ENCODE measurements around the gene RLN1. TPM values are rescaled to one million over a fixed set of nuclear protein-coding genes. Genes with fewer than 3 reads are reported as not detected.
"Not testable (repeated sequence)": the region's sequence is repeated elsewhere in the genome, so short reads cannot be mapped to it uniquely, and the experiment has no call there.

The RLN1 gene, protein sequence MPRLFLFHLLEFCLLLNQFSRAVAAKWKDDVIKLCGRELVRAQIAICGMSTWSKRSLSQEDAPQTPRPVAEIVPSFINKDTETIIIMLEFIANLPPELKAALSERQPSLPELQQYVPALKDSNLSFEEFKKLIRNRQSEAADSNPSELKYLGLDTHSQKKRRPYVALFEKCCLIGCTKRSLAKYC
- total RNA-seq: under 1 TPM in 1 of 4 donors, not detected in 3; 0.32 TPM
- polyA plus RNA-seq: 0.16 TPM
- long read RNA-seq, donor 1: 0 reads
- long read RNA-seq, donor 2: 0 reads
- long read RNA-seq, donor 3, partial matches to known transcripts: 0 of 1 reads
- long read RNA-seq, donor 3, other reads (novel, unspliced or antisense): 1 of 1 reads
- long read RNA-seq, donor 4, partial matches to known transcripts: 0 of 1 reads
- long read RNA-seq, donor 4, other reads (novel, unspliced or antisense): 1 of 1 reads

- H3K4me3 ChIP-seq (ENCODE audit: low read length); H3K27me3 ChIP-seq (ENCODE audit: control insufficient read depth, insufficient read depth); intact Hi-C loops (cut with DNase I); H3K27ac ChIP-seq (ENCODE audit: low read length); H3K4me1 ChIP-seq (ENCODE audit: control insufficient read depth, insufficient read depth, low read length); H3K9me3 ChIP-seq (ENCODE audit: control insufficient read depth, low read length); DNase-seq: not testable (repeated sequence)
- ATAC-seq: peak; percentile 100
- WGBS: 22% methylated on average over 14 of the region's 50 CpGs
These were observed at the start of gene RLN1 for GRCh38 chr9:5338992-5339981. Gene RLN1 (minus strand): TSS chr9:5339876. CDS start chr9:5339746, 130 bp downstream.

GRCh38 chr9:5389109-5389732, 49.5 kb upstream of the RLN1 start:
- DNase-seq: no peak
- 57% methylated on average over 3 of the region's 3 CpGs for WGBS
- intact Hi-C loops (cut with DNase I): no loop called here

GRCh38 chr9:5388026-5388819, 48.5 kb upstream of the RLN1 start:
- ATAC-seq (no peak), DNase-seq (no peak)
- H3K27ac ChIP-seq (ENCODE audit: low read length): no peak overlapping the region
- no peak overlapping the region for H3K4me3 ChIP-seq (ENCODE audit: low read length)
- H3K4me1 ChIP-seq (ENCODE audit: control insufficient read depth, insufficient read depth, low read length): no peaks in the 10 kb centered on the region
- 82% methylated on average over 5 of the region's 5 CpGs for WGBS
- no peaks in the 10 kb centered on the region for H3K9me3 ChIP-seq (ENCODE audit: control insufficient read depth, low read length)
- intact Hi-C loops (cut with DNase I): no loop called here
- H3K27me3 ChIP-seq (ENCODE audit: control insufficient read depth, insufficient read depth): no peaks in the 10 kb centered on the region

More at GRCh38 chr9:5389109-5389732, 49.5 kb upstream of the RLN1 start:
- no peak for ATAC-seq
- Histone ChIP-seq H3K27ac (ENCODE audit: low read length) (no peak overlapping the region), H3K4me1 (ENCODE audit: control insufficient read depth, insufficient read depth, low read length) (no peaks in the 10 kb centered on the region), H3K4me3 (ENCODE audit: low read length) (no peak overlapping the region), H3K9me3 (ENCODE audit: control insufficient read depth, low read length) (no peaks in the 10 kb centered on the region), H3K27me3 (ENCODE audit: control insufficient read depth, insufficient read depth) (no peaks in the 10 kb centered on the region)

DNA sequence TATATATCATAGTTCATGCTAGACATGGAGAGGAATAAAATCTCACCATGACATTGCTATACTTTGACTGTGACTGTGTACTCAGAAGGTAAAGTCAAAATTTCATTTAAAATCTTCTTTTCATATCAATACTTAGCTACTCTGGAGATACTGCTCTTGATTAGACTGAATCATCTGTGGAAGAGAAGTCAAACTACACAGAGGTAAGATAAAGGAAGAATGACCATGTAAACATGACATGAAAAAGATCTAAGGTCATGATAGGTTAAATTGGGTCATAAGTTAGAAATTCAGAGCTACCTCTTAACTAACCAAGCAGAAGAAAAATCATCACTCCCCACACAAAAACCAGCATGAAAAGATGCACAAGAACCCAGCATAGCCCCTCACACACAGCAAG, 44.8 kb upstream of the RLN1 start:
- Histone ChIP-seq H3K4me1 (ENCODE audit: control insufficient read depth, insufficient read depth, low read length) (no peaks in the 10 kb centered on the region), H3K4me3 (ENCODE audit: low read length) (no peak overlapping the region), H3K9me3 (ENCODE audit: control insufficient read depth, low read length) (no peaks in the 10 kb centered on the region), H3K27ac (ENCODE audit: low read length) (no peak overlapping the region), H3K27me3 (ENCODE audit: control insufficient read depth, insufficient read depth) (no peaks in the 10 kb centered on the region)
- ATAC-seq: no peak
- intact Hi-C loops (cut with DNase I): no loop called here
- no peak for DNase-seq

- Histone ChIP-seq H3K27me3 (ENCODE audit: control insufficient read depth, insufficient read depth) (no peaks in the 10 kb centered on the region), H3K9me3 (ENCODE audit: control insufficient read depth, low read length) (no peaks in the 10 kb centered on the region), H3K27ac (ENCODE audit: low read length) (no peak overlapping the region), H3K4me1 (ENCODE audit: control insufficient read depth, insufficient read depth, low read length) (no peaks in the 10 kb centered on the region), H3K4me3 (ENCODE audit: low read length) (no peak overlapping the region)
- DNase-seq (no peak), ATAC-seq (no peak)
- intact Hi-C loops (cut with DNase I): no loop called here
- 84% methylated on average over 3 of the region's 3 CpGs for WGBS
These were observed 42.8 kb upstream of the RLN1 start for GRCh38 chr9:5382479-5382878.

DNA sequence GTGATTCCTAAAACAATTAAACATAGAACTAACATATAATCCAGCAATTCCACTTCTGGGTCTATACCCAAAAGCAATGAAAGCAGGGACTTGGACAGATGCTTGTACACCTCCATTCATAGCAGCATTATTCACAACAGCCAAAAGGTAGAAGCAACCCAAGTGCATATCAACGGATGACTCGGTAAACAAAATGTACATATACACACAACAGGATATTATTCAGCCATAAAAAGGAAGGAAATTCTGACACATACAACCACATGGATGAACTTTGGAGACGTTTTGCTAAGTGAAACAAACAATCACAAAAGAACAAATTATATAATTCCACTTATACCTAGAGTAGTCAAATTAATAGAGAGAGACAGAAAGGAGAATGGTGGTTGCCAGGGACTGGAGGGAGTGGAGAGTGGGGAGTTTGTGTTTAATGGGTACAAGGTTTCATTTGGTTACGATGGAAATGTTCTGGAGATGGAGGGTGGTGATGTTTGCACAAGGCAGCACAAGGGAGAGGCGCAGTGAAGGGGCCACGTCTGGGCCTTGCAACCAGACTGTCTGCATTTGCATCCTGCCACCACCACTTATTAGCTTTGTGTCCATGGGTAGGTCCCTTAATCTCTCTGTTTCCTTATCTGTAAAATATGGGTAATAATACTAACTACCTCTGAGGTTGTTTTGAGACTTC, 36.3 kb upstream of the RLN1 start:
- intact Hi-C loops (cut with DNase I): no loop called here
- 77% methylated on average over 6 of the region's 6 CpGs for WGBS
- DNase-seq: no peak
- H3K27ac ChIP-seq (ENCODE audit: low read length): no peak overlapping the region
- H3K27me3 ChIP-seq (ENCODE audit: control insufficient read depth, insufficient read depth): no peaks in the 10 kb centered on the region
- H3K4me1 ChIP-seq (ENCODE audit: control insufficient read depth, insufficient read depth, low read length): no peaks in the 10 kb centered on the region
- H3K9me3 ChIP-seq (ENCODE audit: control insufficient read depth, low read length): no peaks in the 10 kb centered on the region
- no peak overlapping the region for H3K4me3 ChIP-seq (ENCODE audit: low read length)
- no peak for ATAC-seq

GRCh38 chr9:5375091-5375490, 35.4 kb upstream of the RLN1 start:
- ATAC-seq: no peak
- intact Hi-C loops (cut with DNase I): no loop called here
- Histone ChIP-seq H3K4me3 (ENCODE audit: low read length) (no peak overlapping the region), H3K27ac (ENCODE audit: low read length) (no peak overlapping the region), H3K4me1 (ENCODE audit: control insufficient read depth, insufficient read depth, low read length) (no peaks in the 10 kb centered on the region), H3K9me3 (ENCODE audit: control insufficient read depth, low read length) (no peaks in the 10 kb centered on the region), H3K27me3 (ENCODE audit: control insufficient read depth, insufficient read depth) (no peaks in the 10 kb centered on the region)
- DNase-seq: no peak
- 64% methylated on average over 1 of the region's 1 CpG for WGBS

GRCh38 chr9:5364294-5365024, 24.8 kb upstream of the RLN1 start:
- DNase-seq (no peak), ATAC-seq (no peak)
- Histone ChIP-seq H3K27ac (ENCODE audit: low read length) (no peak overlapping the region), H3K9me3 (ENCODE audit: control insufficient read depth, low read length) (no peaks in the 10 kb centered on the region), H3K4me1 (ENCODE audit: control insufficient read depth, insufficient read depth, low read length) (no peaks in the 10 kb centered on the region), H3K4me3 (ENCODE audit: low read length) (no peak overlapping the region), H3K27me3 (ENCODE audit: control insufficient read depth, insufficient read depth) (no peaks in the 10 kb centered on the region)
- intact Hi-C loops (cut with DNase I): no loop called here
- 63% methylated on average over 3 of the region's 3 CpGs for WGBS

- no peaks in the 10 kb centered on the region for H3K9me3 ChIP-seq (ENCODE audit: control insufficient read depth, low read length)
- intact Hi-C loops (cut with DNase I): no loop called here
- WGBS: 71% methylated on average over 3 of the region's 3 CpGs
- DNase-seq: no peak
- H3K4me1 ChIP-seq (ENCODE audit: control insufficient read depth, insufficient read depth, low read length): no peaks in the 10 kb centered on the region
- H3K27ac ChIP-seq (ENCODE audit: low read length): no peak overlapping the region
- no peaks in the 10 kb centered on the region for H3K27me3 ChIP-seq (ENCODE audit: control insufficient read depth, insufficient read depth)
- no peak for ATAC-seq
- no peak overlapping the region for H3K4me3 ChIP-seq (ENCODE audit: low read length)
These were observed 21.8 kb upstream of the RLN1 start for GRCh38 chr9:5361326-5362010.

All from right cardiac atrium (tissue), 5 donors.